GM13976 (cell line): ENCODE results near the gene CHMP5.

Source experiments
- DNase-seq: peaks from one replicate; pipeline ENCODE4 v3.0.0; 2012; ENCODE audit warnings: low spot score
- CTCF ChIP-seq: IDR thresholded peaks from 2 replicates; pipeline ENCODE4 v1.5.1; 2012; ENCODE audit warnings: borderline replicate concordance, mild to moderate bottlenecking; ENCODE audit not compliant: insufficient read depth; ENCODE audit errors: extremely low read depth, missing control alignments, control extremely low read depth
- in situ Hi-C: fragments of 300-500 bp; cut with MboI; formaldehyde crosslinking; loops from one replicate; pipeline ENCODE4 v1.12.0; 2022; ENCODE audit warnings: low sequenced_read_pairs, mixed read lengths, inconsistent platforms; ENCODE audit not compliant: unreplicated experiment

The CHMP5 gene

GRCh38 chr9:33227008-33227398 is 37.8 kb upstream of the CHMP5 start:
- no peak for TF ChIP-seq CTCF
- DNase-seq = no peak
- in situ Hi-C loops = no loop called here

GRCh38 chr9:33227741-33228140 is 37.1 kb upstream of the CHMP5 start:
- in situ Hi-C loops = no loop called here
- TF ChIP-seq CTCF = no peak
- DNase-seq = no peak

GRCh38 chr9:33228606-33229005 is 36.2 kb upstream of the CHMP5 start:
- DNase-seq = no peak
- in situ Hi-C loops = no loop called here
- TF ChIP-seq CTCF = no peak

- no peak for TF ChIP-seq CTCF
- DNase-seq = no peak
- in situ Hi-C loops = no loop called here
Measured at GRCh38 chr9:33229359-33230114, 35.3 kb upstream of the CHMP5 start.

- no peak for DNase-seq
- in situ Hi-C loops = no loop called here
- no peak for TF ChIP-seq CTCF
Measured at GRCh38 chr9:33230756-33231622, 33.9 kb upstream of the CHMP5 start.

- in situ Hi-C loops = no loop called here
- DNase-seq = no peak
- no peak for TF ChIP-seq CTCF
Measured at GRCh38 chr9:33231623-33231942, 33.3 kb upstream of the CHMP5 start.
